HUES48 (cell line): Measurements from ENCODE around the gene TSKU.

Experiments used
- H3K27ac ChIP-seq: one replicate; pipeline ENCODE4 v1.7.0; 2013; ENCODE audit warnings: low read depth, low read length, inconsistent platforms
- H3K27me3 ChIP-seq: 2 replicates; pipeline ENCODE4 v1.6.1; 2013; ENCODE audit warnings: mild to moderate bottlenecking, low read length; ENCODE audit not compliant: control insufficient read depth, insufficient read depth
- H3K36me3 ChIP-seq: 2 replicates; pipeline ENCODE4 v1.6.1; 2013; ENCODE audit warnings: low read length; ENCODE audit not compliant: control insufficient read depth, insufficient read depth
- H3K4me1 ChIP-seq: 2 replicates; pipeline ENCODE4 v1.6.1; 2013; ENCODE audit warnings: mild to moderate bottlenecking, low read length; ENCODE audit not compliant: control insufficient read depth, insufficient read depth
- H3K4me3 ChIP-seq: 2 replicates; pipeline ENCODE4 v1.5.1; 2013; ENCODE audit warnings: mild to moderate bottlenecking, low read depth, low read length
- H3K9ac ChIP-seq: 2 replicates; pipeline ENCODE4 v1.6.1; 2013; ENCODE audit warnings: mild to moderate bottlenecking, low read depth, low read length, moderate library complexity
- H3K9me3 ChIP-seq: 2 replicates; pipeline ENCODE4 v1.6.1; 2013; ENCODE audit warnings: low read length; ENCODE audit not compliant: control insufficient read depth, insufficient read depth

TSKU gene

DNA sequence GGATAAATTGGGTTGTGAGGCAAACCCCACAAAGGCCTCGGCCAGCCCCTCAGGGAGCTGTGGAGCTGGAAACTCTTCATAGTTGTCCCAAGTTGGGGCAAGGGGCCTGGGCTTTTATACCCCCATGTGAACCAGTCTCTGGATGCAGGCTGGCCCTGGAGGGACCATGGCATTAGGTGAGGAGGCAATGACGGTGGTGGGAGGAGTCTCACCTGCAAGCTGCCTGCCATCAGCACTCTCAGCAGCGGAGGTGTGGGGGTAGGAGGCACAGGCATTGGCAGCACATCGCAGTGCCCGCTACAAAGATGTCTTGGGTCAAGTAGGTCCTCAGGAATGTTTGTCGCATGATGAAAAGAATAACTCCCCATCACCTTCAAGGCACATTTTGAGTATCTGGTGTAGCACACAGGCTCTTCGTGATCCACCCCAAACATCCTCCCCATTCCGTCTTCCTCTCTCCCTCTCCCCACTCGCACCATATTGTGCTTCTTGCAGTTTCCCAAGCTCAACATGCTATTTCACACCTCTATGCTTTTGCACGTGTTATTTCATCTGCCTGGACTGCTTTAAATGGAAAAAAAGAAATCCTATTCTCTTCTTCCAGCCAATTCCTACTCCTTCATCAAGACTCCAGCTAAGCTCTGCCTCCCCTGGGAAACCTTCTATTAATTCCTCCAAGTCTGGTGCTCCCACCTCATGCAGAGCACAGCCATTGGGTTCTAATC, 18.1 kb upstream of the TSKU start:
- Histone ChIP-seq H3K4me1 (peaks cover 16% of the 10 kb centered on the region; the same call in 1 of the 2 replicates), H3K27ac (no peak overlapping the region), H3K4me3 (no peak overlapping the region), H3K36me3 (no peaks in the 10 kb centered on the region), H3K27me3 (0 out of 2 replicates have a peak, but pooled peaks cover 6% of the 10 kb centered on the region), H3K9ac (no peak overlapping the region), H3K9me3 (no peaks in the 10 kb centered on the region)

DNA sequence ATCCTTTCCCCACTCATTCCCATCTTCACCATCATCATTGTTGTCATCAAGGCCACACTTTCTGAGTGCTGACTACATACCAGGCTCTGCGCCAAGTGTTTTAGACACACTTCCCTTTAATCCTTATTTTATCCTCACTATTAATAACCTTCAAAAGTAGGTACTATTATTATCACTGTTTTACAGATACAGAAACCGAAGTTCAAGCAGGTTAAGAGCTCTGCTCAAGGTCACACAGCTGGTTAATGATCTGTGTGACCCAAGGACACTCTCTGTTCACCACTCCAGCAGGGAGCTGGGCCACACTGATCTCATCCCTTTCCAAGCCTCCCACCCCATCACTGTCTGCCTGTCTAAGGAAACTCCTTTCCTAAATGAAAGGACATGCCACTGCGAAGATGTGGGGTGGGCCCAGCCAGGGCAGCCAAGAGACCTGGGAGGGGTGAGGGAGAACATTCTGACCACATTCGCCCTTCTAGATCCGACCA, 17.2 kb upstream of the TSKU start:
- no peaks in the 10 kb centered on the region for H3K9me3 ChIP-seq
- no peak overlapping the region for H3K9ac ChIP-seq
- H3K27me3 ChIP-seq = no peaks in the 10 kb centered on the region
- H3K27ac ChIP-seq = no peak overlapping the region
- no peak overlapping the region for H3K4me3 ChIP-seq
- H3K4me1 ChIP-seq = peaks cover 24% of the 10 kb centered on the region
- no peaks in the 10 kb centered on the region for H3K36me3 ChIP-seq

DNA sequence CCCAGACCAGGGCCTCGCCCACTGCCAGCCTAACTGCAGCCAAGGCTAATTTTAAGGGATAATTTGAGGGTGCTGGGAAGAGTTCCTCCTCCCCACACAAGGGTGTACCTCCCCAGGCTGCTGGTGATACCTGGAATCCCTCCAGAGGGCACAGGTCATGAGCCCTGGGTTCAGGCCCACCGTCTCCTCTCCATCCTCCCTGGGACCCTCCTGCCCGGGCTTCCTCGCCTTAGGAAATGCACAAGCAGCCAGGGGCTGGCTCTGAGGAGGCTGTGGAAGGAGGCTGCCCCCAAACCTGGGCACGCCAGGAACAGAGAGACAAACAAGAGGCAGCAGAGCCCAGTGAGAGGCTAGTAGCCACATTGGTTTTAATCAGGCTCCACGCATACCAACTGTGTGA, 16.6 kb upstream of the TSKU start:
- no peaks in the 10 kb centered on the region for H3K9me3 ChIP-seq
- no peak overlapping the region for H3K4me3 ChIP-seq
- H3K27me3 ChIP-seq = no peaks in the 10 kb centered on the region
- H3K4me1 ChIP-seq = peaks cover 30% of the 10 kb centered on the region
- H3K9ac ChIP-seq = no peak overlapping the region
- no peaks in the 10 kb centered on the region for H3K36me3 ChIP-seq
- H3K27ac ChIP-seq = no peak overlapping the region

DNA sequence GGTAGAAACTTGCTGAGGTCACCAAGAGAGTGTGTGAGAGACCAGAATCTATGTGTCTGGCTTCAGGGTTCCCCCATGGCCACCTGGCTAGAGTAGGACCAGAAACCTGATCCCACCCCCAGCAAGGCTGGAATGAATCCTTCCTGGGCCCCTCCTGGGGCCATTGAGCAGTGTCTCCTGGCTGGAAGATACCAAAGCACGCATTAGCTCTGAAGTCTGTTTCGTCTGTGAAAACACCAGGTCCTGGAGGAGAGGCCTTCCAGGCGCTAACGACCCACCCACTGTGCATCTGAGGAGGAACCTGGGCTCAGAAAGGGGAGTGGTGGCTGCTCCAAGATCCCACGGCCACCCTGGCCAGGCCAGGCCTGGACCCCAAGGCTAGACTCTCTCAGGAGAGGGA, 15.5 kb upstream of the TSKU start:
- no peaks in the 10 kb centered on the region for H3K27me3 ChIP-seq
- H3K9me3 ChIP-seq = no peaks in the 10 kb centered on the region
- no peaks in the 10 kb centered on the region for H3K36me3 ChIP-seq
- peaks cover 41% of the 10 kb centered on the region for H3K4me1 ChIP-seq
- peak overlapping the region; percentile 14 for H3K27ac ChIP-seq
- H3K4me3 ChIP-seq = no peak overlapping the region
- H3K9ac ChIP-seq = no peak overlapping the region

DNA sequence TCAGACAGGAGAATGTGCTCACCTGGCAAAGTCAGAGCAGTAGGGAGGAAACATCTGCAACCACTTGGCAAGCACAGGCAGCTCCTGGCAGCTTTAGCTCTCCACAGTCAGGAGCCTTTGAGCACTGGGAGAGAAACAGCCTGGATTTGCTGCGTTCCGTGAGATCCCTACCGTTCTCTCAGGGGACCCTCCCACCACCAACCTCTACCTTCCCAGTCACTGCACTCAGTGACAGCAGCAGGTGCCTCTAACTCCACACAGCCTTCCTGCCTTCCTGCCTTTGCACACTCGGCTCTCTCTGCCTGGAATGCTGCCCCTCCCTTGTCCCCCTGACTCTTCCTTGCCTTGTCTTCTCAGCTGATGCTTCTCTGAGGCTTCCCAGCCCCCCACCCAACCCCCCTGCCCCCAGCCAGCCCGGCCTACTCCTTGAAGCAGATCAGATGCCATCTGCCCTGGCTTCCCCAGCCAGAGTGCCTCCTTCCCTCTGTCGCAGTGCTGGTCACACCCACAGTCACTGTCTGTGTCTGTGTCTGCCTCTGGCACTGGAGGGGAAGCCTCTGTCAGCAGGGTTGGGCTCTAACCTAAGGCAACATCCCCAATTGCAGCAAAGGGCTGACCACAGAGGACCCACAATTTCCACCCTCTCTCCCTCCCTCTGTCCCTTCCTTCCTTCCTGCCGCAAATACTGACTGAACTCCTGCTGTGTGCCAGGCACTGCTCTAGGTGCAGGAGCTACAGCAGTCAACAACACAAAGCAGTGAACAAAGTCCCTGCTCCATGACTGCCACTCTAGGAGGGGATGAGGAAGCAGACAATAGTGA, 14.9 kb upstream of the TSKU start:
- H3K4me3 ChIP-seq = no peak overlapping the region
- peak overlapping the region; percentile 23 for H3K27ac ChIP-seq
- no peak overlapping the region for H3K9ac ChIP-seq
- peaks cover 41% of the 10 kb centered on the region for H3K4me1 ChIP-seq
- H3K27me3 ChIP-seq = no peaks in the 10 kb centered on the region
- no peaks in the 10 kb centered on the region for H3K9me3 ChIP-seq
- no peaks in the 10 kb centered on the region for H3K36me3 ChIP-seq

DNA sequence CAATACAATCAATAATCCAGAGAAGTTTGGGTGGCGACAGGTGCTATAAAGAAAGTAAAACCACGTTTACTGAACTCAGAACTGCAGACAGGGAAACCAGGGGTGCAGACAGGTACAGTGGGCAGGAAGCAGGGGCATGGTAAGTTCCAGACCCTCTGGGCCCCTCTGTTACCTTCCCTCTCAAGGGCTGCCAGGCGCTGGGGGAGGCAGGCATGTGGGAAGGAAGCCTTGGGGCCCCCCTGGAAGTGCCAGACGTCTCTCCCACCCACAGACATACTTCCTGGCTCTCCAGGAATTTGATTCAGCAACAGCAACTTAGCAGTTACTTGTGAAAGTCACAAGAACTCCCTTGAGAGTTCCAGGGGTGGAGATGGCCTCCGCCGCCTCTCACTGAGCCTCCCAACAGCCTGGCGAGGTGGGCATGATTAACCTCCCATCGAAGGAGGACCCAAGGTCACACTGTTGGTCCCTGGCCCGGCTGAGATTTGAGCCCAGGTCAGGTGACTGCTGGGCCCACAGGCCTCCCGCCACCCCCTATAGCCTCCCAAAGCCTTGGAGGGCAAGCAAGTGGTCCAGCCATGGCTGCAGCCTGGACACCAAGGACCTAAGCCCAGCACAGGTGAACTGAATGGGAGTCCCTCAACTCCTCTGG, 14.1 kb upstream of the TSKU start:
- no peaks in the 10 kb centered on the region for H3K27me3 ChIP-seq
- H3K4me1 ChIP-seq = peaks cover 41% of the 10 kb centered on the region
- H3K27ac ChIP-seq = peak overlapping the region; percentile 34
- H3K9ac ChIP-seq = no peak overlapping the region
- H3K36me3 ChIP-seq = no peaks in the 10 kb centered on the region
- H3K4me3 ChIP-seq = no peak overlapping the region
- H3K9me3 ChIP-seq = no peaks in the 10 kb centered on the region

DNA sequence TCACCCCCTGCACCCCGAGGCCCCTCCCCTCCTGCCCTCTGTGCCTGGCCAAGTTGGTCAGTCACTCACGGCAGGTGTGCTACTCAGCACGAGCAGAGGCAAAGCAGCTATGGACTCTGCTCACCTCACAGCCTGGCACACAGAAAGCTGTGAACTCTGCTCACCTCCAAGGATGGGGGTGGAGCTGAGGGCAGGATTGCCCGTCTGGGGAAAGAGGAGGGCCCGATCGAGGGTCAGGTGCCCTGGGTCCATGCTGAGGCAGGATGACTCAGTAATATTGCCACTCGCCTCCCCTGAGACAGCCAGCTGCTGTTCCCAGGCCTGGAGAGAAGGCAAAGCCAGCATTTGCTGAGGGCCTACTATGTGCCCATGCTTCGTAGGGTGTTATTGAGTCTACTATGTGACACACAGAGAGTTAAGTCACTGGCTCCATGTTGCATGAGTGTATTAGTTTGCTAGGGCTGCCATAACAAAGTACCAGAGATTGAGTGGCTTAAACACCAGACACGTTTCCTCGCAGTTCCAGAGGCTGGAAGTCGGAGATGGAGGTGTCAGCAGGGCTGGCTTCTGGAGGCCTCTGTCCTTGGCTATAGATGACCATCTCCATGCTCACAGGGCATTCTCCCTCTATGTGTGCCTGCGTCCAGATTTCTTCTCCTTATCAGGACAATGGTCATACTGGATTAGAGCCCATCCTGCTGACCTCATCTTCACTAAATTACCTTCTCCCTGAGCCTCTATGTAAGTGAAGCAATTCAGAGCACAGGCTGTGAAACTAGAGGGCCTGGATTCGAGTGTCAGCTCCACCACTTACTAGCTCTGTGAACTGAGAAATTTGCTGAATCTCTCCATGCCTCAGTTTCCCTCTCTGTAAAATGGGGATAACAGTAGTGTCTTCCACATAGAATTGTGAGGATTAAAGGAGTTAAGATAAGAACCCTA, 13.2 kb upstream of the TSKU start:
- no peak overlapping the region for H3K4me3 ChIP-seq
- no peak overlapping the region for H3K9ac ChIP-seq
- H3K27me3 ChIP-seq = no peaks in the 10 kb centered on the region
- H3K27ac ChIP-seq = peak overlapping the region; percentile 62
- H3K9me3 ChIP-seq = no peaks in the 10 kb centered on the region
- no peaks in the 10 kb centered on the region for H3K36me3 ChIP-seq
- peaks cover 41% of the 10 kb centered on the region for H3K4me1 ChIP-seq

DNA sequence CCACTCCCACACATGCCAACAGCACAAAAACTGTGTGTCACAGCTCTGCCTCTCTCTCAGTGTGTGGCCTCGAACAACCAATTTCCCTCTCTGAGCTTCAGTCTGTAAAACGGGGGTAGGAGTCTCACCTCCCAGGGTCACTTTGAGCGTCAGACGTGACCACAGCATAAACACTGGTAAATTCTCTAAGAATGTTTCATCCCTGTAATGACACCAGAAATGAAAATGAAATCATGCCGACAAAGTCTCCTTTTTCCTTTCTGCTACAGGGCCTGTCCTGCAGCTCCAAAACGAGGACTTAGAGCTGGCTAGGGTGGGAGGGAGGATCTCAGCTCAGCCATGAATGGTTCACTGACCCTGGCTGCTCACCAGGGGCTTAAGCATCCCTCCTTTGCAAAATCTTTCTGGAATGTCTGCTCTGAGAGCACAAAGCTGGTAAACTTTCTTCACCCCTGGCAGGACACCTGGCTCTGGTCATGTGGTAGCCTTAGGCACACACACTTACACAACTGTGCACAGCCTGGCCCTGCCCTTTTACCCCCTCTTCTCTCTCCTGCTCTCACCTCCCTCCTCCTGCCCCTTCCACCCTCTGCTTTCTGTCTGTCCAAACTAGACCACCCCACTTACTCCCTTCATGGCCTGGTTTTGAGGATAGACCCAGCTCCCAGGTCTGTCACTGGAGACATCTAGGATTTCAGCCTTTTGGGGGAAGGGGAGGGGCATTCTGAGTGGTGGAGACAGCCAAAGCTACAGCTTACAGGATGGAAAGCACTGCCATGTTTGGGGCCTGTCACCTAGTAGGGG, 12.3 kb upstream of the TSKU start:
- no peak overlapping the region for H3K4me3 ChIP-seq
- H3K36me3 ChIP-seq = no peaks in the 10 kb centered on the region
- no peaks in the 10 kb centered on the region for H3K27me3 ChIP-seq
- peaks cover 41% of the 10 kb centered on the region for H3K4me1 ChIP-seq
- peaks cover 3% of the 10 kb centered on the region for H3K9me3 ChIP-seq
- no peak overlapping the region for H3K9ac ChIP-seq
- peak overlapping the region; percentile 62 for H3K27ac ChIP-seq

DNA sequence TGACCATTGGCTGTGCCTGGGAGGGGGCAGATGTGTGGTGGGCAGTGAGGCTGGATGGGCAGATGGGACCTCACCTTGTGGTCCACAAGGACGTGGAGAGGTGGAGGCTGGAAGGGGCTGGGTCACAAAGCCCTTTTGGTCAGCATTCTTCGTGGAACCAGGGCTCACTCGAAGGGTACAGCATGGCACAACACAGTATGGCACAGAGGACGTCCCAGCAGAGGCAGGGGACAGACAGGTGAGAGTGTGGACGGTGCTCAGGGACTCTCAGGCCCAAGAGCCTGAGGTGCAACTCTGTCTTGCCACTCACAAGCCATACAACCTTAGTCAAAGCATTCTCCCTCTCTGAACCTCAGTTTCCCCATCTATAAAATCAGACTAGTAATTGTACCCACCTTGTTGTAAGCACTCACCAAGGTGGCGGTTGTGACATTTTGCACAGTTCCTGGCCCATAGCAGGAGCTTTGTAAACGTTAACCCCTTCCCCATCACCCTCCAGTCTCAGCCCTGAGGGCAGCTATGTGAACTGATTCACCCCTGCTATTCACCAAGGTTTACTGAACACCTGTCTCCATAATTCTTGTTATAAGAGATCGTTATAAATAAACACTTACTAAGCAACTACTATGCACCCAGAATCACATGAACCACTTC, 11.6 kb upstream of the TSKU start:
- peak overlapping the region; percentile 62 for H3K27ac ChIP-seq
- H3K9ac ChIP-seq = no peak overlapping the region
- H3K36me3 ChIP-seq = no peaks in the 10 kb centered on the region
- H3K27me3 ChIP-seq = no peaks in the 10 kb centered on the region
- peaks cover 8% of the 10 kb centered on the region for H3K9me3 ChIP-seq
- no peak overlapping the region for H3K4me3 ChIP-seq
- peaks cover 41% of the 10 kb centered on the region for H3K4me1 ChIP-seq
